ENCODE results near the gene RAD51C. TPM values are rescaled to one million over a fixed set of nuclear protein-coding genes. Genes with fewer than 3 reads are reported as not detected.

Gene RAD51C
- polyA plus RNA-seq: 19.4 to 41.8 TPM (median 21.3 TPM) in 3 replicates
- polyA plus RNA-seq (2011; ENCODE audit: low read depth): 5.8 TPM
- polyA plus RNA-seq (2011; cell fraction: cytosol; rRNA removed): 20.1 and 43.0 TPM in 2 replicates
- 14.6 and 19.4 TPM in 2 replicates for polyA plus RNA-seq (2011; cell fraction: nucleus; rRNA removed)
- 14.5 and 22.8 TPM in 2 replicates for polyA plus RNA-seq (2012; ENCODE audit: low replicate concordance)
- polyA minus RNA-seq: 8.2 to 34.9 TPM (median 11.5 TPM) in 3 replicates
- 9.4 TPM for polyA minus RNA-seq (2011; cell fraction: cytosol; rRNA and poly(A)+ RNA removed)
- polyA minus RNA-seq (2011; cell fraction: nucleus; rRNA and poly(A)+ RNA removed): 3.0 and 5.6 TPM in 2 replicates

GRCh38 chr17:58692239-58693055 is at the start of gene RAD51C:
RAD51C (plus strand) TSS chr17:58692602; CDS start chr17:58692644, 42 bp downstream.
- Histone ChIP-seq H3K36me3 (ENCODE audit: control insufficient read depth in 2 of 2, extremely low read depth in 1 of 2, insufficient read depth in 2 of 2, low read length in 2 of 2) (peaks cover 0 to 7% of the 10 kb centered on the region in 2 experiments), H3K9me1 (ENCODE audit: control insufficient read depth, extremely low read depth, insufficient read depth, low read length) (no peaks in the 10 kb centered on the region), H3K4me3 (ENCODE audit: control insufficient read depth in 2 of 3, extremely low read depth in 1 of 3, insufficient read depth in 2 of 3, low read depth in 1 of 3, low read length in 3 of 3) (peak within 1 kb of the TSS; percentile 48 to 89 (median 84)), H3K9me3 (ENCODE audit: control insufficient read depth, low read depth, low read length) (no peaks in the 10 kb centered on the region), H3K79me2 (ENCODE audit: control insufficient read depth, insufficient read depth, low read length) (peaks cover 17% of the 10 kb centered on the region), H3K27me3 (ENCODE audit: control insufficient read depth, extremely low read depth, insufficient read depth, low read length) (no peaks in the 10 kb centered on the region), H2AFZ (ENCODE audit: control insufficient read depth, low read length) (peak within 1 kb of the TSS; percentile 77), H3K9ac (ENCODE audit: control insufficient read depth, extremely low read depth, insufficient read depth, low read length) (peak within 1 kb of the TSS; percentile 74), H3K4me2 (ENCODE audit: control insufficient read depth, extremely low read depth, insufficient read depth, low read depth, low read length) (peak within 1 kb of the TSS; percentile 94), H4K20me1 (ENCODE audit: control insufficient read depth, extremely low read depth, insufficient read depth, low read length) (no peaks in the 10 kb centered on the region), H3K27ac (ENCODE audit: control insufficient read depth, insufficient read depth, low read length) (peak within 1 kb of the TSS; percentile 77), H3K4me1 (ENCODE audit: control insufficient read depth, extremely low read depth, insufficient read depth, low read length) (peaks cover 17% of the 10 kb centered on the region)
- dilution Hi-C loops (cut with MboI; ENCODE audit: extremely low pct_ligation_motif_present, low sequenced_read_pairs): no loop called here
- DNase-seq (ENCODE audit: low read depth, low spot score) (no peak), FAIRE-seq (peak; percentile 67)
- TF ChIP-seq EZH2 (IDR thresholded peaks at IDR 0.05; ENCODE audit: low read length): no peak
- no peak for TF ChIP-seq CTCF (optimal IDR thresholded peaks at IDR 0.05 in 1 of 3, IDR thresholded peaks at IDR 0.05 in 1 of 3, conservative IDR thresholded peaks at IDR 0.05 in 1 of 3; ENCODE audit: extremely low read depth in 1 of 3, insufficient read depth in 2 of 3, low read length in 3 of 3)

- no peak overlapping the region for H3K9ac ChIP-seq (ENCODE audit: control insufficient read depth, extremely low read depth, insufficient read depth, low read length)
- H3K4me2 ChIP-seq (ENCODE audit: control insufficient read depth, extremely low read depth, insufficient read depth, low read depth, low read length): no peak overlapping the region
- H3K4me1 ChIP-seq (ENCODE audit: control insufficient read depth, extremely low read depth, insufficient read depth, low read length): peaks cover 8% of the 10 kb centered on the region
- peak; percentile 62 for FAIRE-seq
- no peaks in the 10 kb centered on the region for H3K36me3 ChIP-seq (ENCODE audit: control insufficient read depth in 2 of 2, extremely low read depth in 1 of 2, insufficient read depth in 2 of 2, low read length in 2 of 2)
- H3K27me3 ChIP-seq (ENCODE audit: control insufficient read depth, extremely low read depth, insufficient read depth, low read length): no peaks in the 10 kb centered on the region
- peak overlapping the region; percentile 11 for H2AFZ ChIP-seq (ENCODE audit: control insufficient read depth, low read length)
- no peak for DNase-seq (ENCODE audit: low read depth, low spot score)
- H4K20me1 ChIP-seq (ENCODE audit: control insufficient read depth, extremely low read depth, insufficient read depth, low read length): no peaks in the 10 kb centered on the region
- H3K27ac ChIP-seq (ENCODE audit: control insufficient read depth, insufficient read depth, low read length): no peak overlapping the region
- no peak overlapping the region for H3K4me3 ChIP-seq (ENCODE audit: control insufficient read depth in 2 of 3, extremely low read depth in 1 of 3, insufficient read depth in 2 of 3, low read depth in 1 of 3, low read length in 3 of 3)
- dilution Hi-C loops (cut with MboI; ENCODE audit: extremely low pct_ligation_motif_present, low sequenced_read_pairs): no loop called here
- no peak for TF ChIP-seq CTCF (optimal IDR thresholded peaks at IDR 0.05 in 1 of 3, IDR thresholded peaks at IDR 0.05 in 1 of 3, conservative IDR thresholded peaks at IDR 0.05 in 1 of 3; ENCODE audit: extremely low read depth in 1 of 3, insufficient read depth in 2 of 3, low read length in 3 of 3)
- TF ChIP-seq EZH2 (IDR thresholded peaks at IDR 0.05; ENCODE audit: low read length): no peak
- no peaks in the 10 kb centered on the region for H3K9me1 ChIP-seq (ENCODE audit: control insufficient read depth, extremely low read depth, insufficient read depth, low read length)
- no peaks in the 10 kb centered on the region for H3K79me2 ChIP-seq (ENCODE audit: control insufficient read depth, insufficient read depth, low read length)
- H3K9me3 ChIP-seq (ENCODE audit: control insufficient read depth, low read depth, low read length): no peaks in the 10 kb centered on the region
These were observed 49.3 kb upstream of the RAD51C start for GRCh38 chr17:58643147-58643546.
